Cardiac fibroblast (primary cell): ENCODE data around the gene PPM1J.
A peak's percentile ranks its signal among the peaks of the same experiment; 100 is the strongest.

Source experiments
- DNase-seq, 2 donors: peaks; one replicate each; pipeline versions ENCODE4 v3.0.0 to v3.0.0-alpha.2; 2010; ENCODE audit warnings: low read depth in 2 of 2
- H3K4me3 ChIP-seq, 2 donors: replicated peaks in 1 of 2; 1 replicate in 1 of 2; 2 replicates in 1 of 2; pipeline ENCODE4 v1.5.1; 2011; ENCODE audit warnings: low read depth in 2 of 2, low read length in 2 of 2, mild to moderate bottlenecking in 2 of 2, moderate library complexity in 1 of 2
- TF ChIP-seq, protein P1 (sequence below): IDR thresholded peaks from one replicate; pipeline ENCODE4 v1.5.1; 2011; ENCODE audit warnings: low read depth, mild to moderate bottlenecking, low read length, inconsistent platforms

The PPM1J gene

GRCh38 chr1:112718691-112719418, 3.7 kb upstream of the PPM1J start:
- peak; percentile 60 to 72 for DNase-seq
- TF ChIP-seq, protein P1, sequence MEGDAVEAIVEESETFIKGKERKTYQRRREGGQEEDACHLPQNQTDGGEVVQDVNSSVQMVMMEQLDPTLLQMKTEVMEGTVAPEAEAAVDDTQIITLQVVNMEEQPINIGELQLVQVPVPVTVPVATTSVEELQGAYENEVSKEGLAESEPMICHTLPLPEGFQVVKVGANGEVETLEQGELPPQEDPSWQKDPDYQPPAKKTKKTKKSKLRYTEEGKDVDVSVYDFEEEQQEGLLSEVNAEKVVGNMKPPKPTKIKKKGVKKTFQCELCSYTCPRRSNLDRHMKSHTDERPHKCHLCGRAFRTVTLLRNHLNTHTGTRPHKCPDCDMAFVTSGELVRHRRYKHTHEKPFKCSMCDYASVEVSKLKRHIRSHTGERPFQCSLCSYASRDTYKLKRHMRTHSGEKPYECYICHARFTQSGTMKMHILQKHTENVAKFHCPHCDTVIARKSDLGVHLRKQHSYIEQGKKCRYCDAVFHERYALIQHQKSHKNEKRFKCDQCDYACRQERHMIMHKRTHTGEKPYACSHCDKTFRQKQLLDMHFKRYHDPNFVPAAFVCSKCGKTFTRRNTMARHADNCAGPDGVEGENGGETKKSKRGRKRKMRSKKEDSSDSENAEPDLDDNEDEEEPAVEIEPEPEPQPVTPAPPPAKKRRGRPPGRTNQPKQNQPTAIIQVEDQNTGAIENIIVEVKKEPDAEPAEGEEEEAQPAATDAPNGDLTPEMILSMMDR = peak; percentile 84
- H3K4me3 ChIP-seq = no peak overlapping the region

- DNase-seq = no peak
- TF ChIP-seq, protein P1 = no peak
- H3K4me3 ChIP-seq = no peak overlapping the region
These were observed 2.2 kb upstream of the PPM1J start for GRCh38 chr1:112717263-112717873.

DNA sequence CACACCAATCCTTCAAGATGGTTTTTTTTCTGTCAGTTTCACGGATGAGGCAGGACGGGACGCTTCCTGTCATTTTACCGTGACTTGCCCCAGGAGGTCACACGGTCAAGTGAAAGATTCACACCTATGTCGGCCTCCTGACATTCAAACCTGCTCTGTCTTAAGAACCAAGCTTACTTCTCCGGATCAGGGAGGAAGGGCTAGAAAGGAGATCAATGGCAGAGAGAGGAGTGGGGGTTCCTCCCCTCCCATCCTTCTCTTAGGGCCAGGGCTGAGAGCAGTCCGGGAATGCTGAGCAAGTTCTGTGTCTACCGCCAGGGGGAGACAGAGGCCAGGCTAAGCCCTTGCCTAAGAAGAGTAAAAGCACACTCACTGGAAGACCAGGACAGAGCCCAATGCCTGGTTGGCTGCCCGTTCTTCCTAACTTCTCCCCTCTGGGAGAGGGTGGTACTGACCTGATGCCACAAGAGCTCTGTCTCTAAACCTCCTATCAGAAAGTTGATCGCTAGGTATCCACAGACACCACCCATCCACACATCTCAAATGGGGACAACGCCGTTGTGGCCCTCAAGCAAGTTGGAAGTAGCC, 1.1 kb upstream of the PPM1J start:
- TF ChIP-seq, protein P1 = peak; percentile 93
- peak overlapping the region; percentile 58 to 65 for H3K4me3 ChIP-seq
- DNase-seq = peak; percentile 95

- H3K4me3 ChIP-seq = peak overlapping the region; percentile 61 to 65
- TF ChIP-seq, protein P1 = no peak
- peak in 1 of 2 donors; percentile 22 for DNase-seq
These were observed 544 bp downstream of the PPM1J start for GRCh38 chr1:112714313-112715263.

- H3K4me3 ChIP-seq = peak overlapping the region; percentile 61 to 65
- DNase-seq = no peak
These were observed 1.4 kb downstream of the PPM1J start for GRCh38 chr1:112713466-112714312.

More at GRCh38 chr1:112713466-112714312, 1.4 kb downstream of the PPM1J start:
- TF ChIP-seq, protein P1 = no peak
